A549 treated with CpdA at 1 μM for 4 hours (cell line): ENCODE data around the gene ZPR1. TPM values are rescaled to one million over a fixed set of nuclear protein-coding genes. Genes with fewer than 3 reads are reported as not detected.

Source experiments
- total RNA-seq: library from RNA; stranded (reverse); fragments of 200-300 nt; extraction: Qiagen RNA extraction; gene quantifications from 5 replicates; pipeline ENCODE4 v1.2.3, GENCODE V29; 2022; ENCODE audit warnings: low read depth

ZPR1 gene
- total RNA-seq, result 47.0 to 62.1 TPM (median 60.3 TPM) in 5 replicates

GRCh38 chr11:116787786-116788486 is at the start of gene ZPR1:
Gene ZPR1 (minus strand): TSS chr11:116788023. CDS start chr11:116787990, 33 bp downstream.

GRCh38 chr11:116829525-116830183 is 41.8 kb upstream of the ZPR1 start, which contains the start of gene APOC3:
Gene APOC3 (plus strand): TSS chr11:116829907. CDS start chr11:116830583, 676 bp downstream.

GRCh38 chr11:116823031-116823843 is 35.4 kb upstream of the ZPR1 start, which contains the start of gene APOA4:
Gene APOA4 (minus strand): TSS chr11:116823304. CDS start chr11:116823191, 113 bp downstream.

GRCh38 chr11:116791813-116792143 is 4.0 kb upstream of the ZPR1 start, which contains the start of gene APOA5:
Gene APOA5 (minus strand): TSS chr11:116791879. CDS start chr11:116791860, 19 bp downstream.

GRCh38 chr11:116772443-116773202 is 15.2 kb downstream of the ZPR1 start, which contains the start of gene BUD13:
Gene BUD13 (minus strand): TSS chr11:116772987. CDS start chr11:116772964, 23 bp downstream.

Other genes starting within 250 kb of the ZPR1 start
- 10.9 to 13.1 TPM (median 12.6 TPM) in 5 replicates for gene BUD13, start 15.0 kb downstream of the ZPR1 start, total RNA-seq
- not detected in 5 replicates for gene APOA5, start 3.9 kb upstream of the ZPR1 start, total RNA-seq
- not detected in 5 replicates for gene APOA4, start 35.3 kb upstream of the ZPR1 start, total RNA-seq
- not detected in 5 replicates for gene APOC3, start 41.9 kb upstream of the ZPR1 start, total RNA-seq
- gene APOA1, start 49.6 kb upstream of the ZPR1 start, total RNA-seq, result 0.23 to 0.96 TPM (median 0.33 TPM) in 4 of 5 replicates, not detected in the other